DMS153 treated with DMSO at 0.1 percent for 48 hours (cell line): ENCODE data around the gene BCL2.

ENCODE experiments used
- DNase-seq: peaks from one replicate; lab custom pipeline; 2025; ENCODE audit not compliant: unreplicated experiment; lab: John Stamatoyannopoulos, UW

BCL2 gene

DNA sequence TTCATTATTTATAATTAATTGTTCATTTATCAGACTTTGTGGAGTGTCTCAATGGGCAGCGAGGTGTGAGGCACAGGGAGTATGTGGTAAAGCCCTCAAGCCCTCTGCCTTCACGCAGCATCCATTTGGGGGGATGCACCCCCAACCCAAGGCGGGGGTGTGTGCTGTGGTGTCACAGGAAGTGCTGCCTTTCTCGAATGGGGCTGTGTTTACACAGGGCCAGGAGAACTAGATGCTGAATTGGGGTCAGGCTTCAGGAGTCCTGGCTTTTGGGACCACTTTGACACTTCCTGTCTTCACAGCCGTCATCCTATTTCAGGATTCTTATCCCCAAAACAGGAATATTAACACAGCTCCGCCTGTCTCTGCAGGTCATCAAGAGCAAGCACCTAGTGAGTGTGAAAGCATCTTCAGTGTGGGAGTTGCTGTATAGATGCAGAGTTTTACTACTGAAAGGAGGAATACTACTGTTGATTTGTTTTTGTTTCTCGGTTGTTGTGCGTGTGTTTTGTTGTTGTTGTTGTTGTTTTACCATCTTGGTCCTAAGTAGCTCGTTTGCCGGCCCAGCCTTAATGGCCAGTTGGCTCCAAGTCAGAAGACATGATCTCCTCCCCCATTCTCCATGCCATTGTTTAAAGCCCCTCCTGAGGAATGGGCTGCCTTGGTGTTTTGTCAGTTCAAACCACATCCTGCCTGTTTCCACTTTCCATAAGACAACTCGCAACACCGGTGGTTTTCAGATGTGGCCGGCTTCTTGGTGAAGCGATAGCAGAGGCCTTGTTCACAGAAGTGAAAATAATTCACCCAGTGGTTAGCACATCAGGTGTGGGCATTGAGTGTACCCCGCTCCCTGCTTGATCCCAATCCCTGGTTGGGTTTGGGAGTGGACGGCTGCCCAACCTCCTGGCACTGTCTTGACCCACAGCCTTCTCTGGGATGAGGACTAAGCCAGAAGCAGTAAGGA is 221.3 kb downstream of the BCL2 start:
- DNase-seq, result no peak

DNA sequence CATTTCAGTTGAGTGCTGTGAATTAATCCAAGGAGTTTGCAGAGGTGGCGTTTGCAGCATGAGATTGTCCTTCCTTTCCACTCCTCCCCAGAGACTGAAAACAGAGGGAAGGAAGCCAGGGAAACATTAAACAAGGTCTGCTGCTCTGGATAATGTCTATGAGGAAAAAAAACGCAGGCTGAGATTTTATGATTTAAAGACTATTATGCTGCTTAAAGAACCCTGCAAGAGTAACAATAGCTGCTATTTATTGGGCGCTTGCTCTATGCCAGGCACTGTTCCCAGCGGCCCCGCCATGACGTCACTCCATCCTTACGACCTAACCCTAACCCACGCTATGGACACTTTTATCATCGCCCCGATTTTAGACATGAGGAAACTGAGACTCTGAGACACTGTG is 222.4 kb downstream of the BCL2 start:
- DNase-seq, result no peak

DNA sequence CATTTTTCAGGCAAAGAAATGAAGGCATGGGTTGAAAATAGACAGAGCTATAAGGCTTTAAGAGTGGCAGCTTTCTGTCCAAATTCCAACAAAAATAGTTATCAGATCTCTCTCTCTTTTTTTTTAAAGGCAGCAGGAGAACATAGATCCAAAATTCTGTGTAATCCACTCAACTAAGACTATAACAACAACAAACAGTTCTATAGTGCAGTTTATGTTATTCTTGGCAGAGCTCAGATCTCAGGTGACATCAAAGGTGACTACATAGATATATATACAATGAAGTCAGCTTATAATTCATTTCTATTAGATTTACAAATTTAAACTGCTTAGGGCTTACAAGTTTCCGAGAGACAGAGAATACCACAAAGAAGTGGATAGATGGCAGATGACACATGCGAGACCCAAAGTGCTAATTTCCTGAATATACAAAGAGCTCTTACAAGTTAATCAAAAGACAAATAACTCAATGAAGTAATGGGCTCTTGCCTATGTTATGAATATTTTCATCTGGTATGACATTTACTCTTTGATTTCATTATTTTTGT is 223.2 kb downstream of the BCL2 start:
- DNase-seq, result no peak

GRCh38 chr18:63095768-63096167 is 223.8 kb downstream of the BCL2 start:
- DNase-seq, result no peak

DNA sequence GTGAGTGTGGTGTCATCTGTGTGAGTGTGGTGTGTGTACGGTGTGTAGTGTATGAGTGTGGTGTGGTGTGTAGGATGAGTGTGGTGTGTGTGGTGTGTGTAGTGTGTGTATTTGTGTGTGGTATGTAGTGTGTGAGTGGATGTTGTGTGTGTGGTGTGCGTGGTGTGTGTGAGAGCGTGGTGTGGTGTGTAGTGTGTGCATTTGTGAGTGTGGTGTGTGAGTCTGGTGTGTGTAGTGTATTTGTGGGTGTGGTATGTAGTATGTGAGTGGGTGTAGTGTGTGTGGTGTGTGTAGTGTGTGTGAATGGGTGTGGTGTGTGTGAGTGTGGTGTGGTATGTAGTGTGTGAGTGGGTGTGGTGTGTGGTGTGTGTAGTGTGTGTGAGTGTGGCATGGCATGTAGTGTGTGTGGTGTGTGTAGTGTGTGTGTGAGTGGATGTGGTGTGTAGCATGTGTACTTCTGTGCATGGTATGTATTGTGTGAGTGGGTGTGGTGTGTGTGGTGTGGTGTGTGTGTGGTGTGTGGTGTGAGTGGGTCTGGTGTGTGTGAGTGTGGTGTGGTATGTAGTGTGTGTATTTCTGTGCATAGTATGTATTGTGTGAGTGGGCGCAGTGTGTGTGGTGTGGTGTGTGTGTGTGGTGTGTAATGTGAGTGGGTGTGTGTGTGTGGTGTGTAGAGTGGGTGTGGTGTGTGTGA is 227.8 kb downstream of the BCL2 start:
- no peak for DNase-seq

- DNase-seq, result no peak
These were observed 229.2 kb downstream of the BCL2 start for GRCh38 chr18:63090334-63090733.

- no peak for DNase-seq
These were observed 230.5 kb downstream of the BCL2 start for GRCh38 chr18:63089041-63089440.

GRCh38 chr18:63088262-63088661 is 231.3 kb downstream of the BCL2 start:
- DNase-seq, result no peak

- DNase-seq, result no peak
These were observed 231.9 kb downstream of the BCL2 start for GRCh38 chr18:63087421-63088230.

GRCh38 chr18:63085611-63086010 is 234.0 kb downstream of the BCL2 start:
- DNase-seq, result no peak

GRCh38 chr18:63084219-63084618 is 235.3 kb downstream of the BCL2 start:
- DNase-seq, result no peak

DNA sequence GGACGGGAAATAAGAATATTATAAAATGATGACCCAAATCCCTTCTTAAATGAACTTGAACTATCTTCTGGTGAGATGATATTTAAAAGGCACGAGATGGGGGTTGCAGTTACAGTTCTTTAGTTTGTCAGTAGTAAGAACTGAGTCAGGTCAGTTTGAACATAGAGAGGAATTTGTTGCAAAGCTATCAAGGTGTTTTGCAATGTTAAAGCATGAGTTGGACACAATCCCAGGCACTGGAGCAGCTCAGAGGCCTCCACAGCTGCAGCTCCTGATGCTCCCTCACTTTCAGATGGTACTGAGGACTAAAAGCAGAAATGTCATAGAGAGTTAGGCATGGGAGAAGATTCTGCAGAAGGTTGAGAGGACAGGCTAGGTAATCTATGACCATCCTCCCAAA is 236.0 kb downstream of the BCL2 start:
- no peak for DNase-seq

DNA sequence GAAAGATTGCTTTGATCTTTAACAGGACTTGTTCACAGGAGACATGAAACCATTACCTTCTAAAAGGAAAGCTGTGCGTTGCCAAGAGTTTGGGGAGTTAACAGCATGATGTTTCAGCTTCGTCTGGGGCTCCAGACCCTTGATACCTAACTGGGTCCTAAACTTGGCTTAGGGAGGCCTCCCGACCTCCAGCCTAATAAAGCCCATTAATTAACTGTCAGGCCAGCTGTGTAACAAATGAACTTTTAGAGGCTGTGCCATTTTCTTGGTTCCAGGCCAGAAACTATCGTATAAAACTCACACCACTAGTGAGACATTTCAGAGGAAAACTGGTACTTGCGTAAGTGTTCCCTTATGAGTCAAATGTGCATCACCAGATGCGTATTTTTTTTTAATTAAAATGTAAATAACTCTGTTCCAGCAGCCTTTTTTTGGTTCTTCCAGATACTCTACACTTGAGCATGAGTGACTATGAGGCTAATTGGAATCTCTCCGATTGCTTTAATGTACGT is 236.5 kb downstream of the BCL2 start:
- DNase-seq, result no peak

DNA sequence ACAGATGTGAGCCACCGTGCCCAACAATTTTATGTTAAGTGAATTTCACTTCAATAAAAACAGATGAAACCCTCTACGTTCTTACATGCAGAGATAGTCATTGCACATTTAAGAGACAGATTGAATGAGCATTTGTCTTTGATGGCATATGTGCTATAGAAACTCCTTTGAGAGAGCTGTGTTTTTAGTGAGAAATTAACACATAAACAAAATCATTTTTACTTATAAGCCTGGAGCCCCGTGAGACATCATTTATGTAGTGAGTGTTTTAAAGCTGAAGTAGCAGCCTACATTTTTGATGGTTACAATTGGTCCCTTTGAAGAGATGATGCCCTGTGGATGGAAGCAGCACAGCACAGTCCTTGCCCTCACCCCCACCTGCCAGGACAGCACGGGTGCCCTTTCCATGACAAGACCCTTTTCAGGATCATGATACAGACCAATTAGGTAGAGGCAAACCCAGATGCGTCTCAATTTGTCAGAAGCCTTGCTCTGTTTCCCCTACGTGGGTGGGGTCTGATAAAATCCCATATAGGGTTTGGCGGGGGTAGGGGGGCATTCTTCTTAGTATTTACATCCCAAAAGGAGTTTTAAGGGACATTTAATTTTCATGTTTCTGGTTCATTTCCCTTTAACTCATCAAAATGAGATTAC is 237.1 kb downstream of the BCL2 start:
- no peak for DNase-seq

- no peak for DNase-seq
These were observed 240.5 kb downstream of the BCL2 start for GRCh38 chr18:63079114-63079513.

DNA sequence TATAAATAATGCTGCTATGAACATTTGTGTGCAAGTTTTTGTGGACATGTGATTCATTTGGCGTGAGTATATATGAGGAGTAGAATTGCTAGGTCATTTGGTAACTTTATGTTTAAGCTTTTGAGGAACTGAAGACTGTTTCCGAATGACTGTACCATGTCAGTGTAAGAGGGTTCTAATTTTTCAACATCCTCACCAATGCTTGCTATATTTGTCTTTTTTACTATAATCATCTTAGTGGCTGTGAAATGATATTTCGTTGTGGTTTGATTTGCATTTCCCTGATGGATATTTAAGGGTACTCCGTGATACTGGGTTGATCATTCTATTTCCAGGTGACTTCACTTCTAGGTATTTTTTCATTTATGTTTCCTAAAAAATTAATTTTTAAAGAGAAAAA is 241.1 kb downstream of the BCL2 start:
- no peak for DNase-seq

DNA sequence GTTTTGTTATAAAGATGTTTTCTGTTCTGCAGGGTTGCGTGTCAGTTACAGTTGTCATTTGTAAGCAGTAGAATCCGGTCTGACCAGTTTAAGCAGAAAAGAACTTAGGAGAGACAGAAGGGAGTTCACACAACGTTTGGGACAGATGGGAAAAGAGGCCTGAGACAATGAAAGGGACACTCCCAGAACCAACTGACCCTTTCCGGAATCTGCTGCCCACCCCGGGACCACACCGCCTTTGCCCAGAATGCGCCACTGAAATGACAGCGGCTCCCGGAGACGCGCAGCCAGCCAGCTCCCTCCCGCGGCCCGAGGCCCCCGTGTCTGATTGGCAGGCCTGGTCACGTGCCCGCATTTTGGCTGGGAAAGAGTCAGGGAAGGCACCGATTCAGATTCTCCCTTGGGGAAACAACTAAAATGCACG is 244.6 kb downstream of the BCL2 start:
- peak; percentile 92 for DNase-seq

DNA sequence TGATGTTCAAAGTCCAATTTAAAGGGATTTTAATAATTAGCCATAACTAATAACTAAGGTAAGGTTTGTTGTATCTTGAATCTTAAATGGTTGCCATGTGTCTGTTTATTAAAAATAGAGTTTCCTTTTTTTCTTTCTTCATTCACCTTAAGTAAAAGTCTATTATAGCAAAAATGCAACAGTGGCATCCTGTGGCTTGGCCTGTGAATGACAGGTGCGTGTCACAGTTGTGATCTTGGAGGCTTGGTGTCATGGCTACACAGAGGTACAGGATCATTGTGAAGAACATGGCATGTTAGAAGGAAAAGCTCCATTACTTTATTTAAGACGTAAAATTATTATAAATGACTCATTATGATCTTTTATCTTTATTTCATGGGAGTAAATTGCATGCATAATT is 246.1 kb downstream of the BCL2 start:
- no peak for DNase-seq
